Activated CD8-positive, alpha-beta memory T cell treated with anti-CD3 and anti-CD28 coated beads for 1 hour (primary cell): ENCODE measurements around the gene INPP5K.
"Not testable (repeated sequence)": the region's sequence is repeated elsewhere in the genome, so short reads cannot be mapped to it uniquely, and the experiment has no call there.

Source experiments
- DNase-seq, 2 donors: peaks; one replicate each; pipeline ENCODE4 v3.0.0-alpha.2; 2020; ENCODE audit warnings: low read depth in 1 of 2; ENCODE audit errors: extremely low read depth in 1 of 2

INPP5K gene

DNA sequence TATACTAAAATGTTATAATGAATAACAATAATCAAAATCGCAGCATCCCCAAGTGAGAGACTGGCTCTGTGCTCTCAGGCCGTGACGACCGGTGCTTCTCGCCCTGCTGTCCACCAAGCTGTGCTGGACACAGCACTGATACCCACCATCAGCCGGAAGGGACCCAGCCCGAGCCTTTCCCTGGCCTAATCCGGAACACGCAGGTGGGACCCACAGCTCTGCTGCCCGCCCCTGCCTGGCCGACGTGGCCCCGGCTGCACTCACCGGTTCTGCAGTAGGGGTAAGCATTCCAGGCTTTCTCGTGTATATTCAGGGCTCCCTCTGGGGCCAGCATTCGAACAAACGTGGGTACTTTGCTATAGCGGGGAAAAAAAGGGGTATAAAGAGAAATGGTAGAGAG lies 31.6 kb upstream of the INPP5K start:
- no peak for DNase-seq

DNA sequence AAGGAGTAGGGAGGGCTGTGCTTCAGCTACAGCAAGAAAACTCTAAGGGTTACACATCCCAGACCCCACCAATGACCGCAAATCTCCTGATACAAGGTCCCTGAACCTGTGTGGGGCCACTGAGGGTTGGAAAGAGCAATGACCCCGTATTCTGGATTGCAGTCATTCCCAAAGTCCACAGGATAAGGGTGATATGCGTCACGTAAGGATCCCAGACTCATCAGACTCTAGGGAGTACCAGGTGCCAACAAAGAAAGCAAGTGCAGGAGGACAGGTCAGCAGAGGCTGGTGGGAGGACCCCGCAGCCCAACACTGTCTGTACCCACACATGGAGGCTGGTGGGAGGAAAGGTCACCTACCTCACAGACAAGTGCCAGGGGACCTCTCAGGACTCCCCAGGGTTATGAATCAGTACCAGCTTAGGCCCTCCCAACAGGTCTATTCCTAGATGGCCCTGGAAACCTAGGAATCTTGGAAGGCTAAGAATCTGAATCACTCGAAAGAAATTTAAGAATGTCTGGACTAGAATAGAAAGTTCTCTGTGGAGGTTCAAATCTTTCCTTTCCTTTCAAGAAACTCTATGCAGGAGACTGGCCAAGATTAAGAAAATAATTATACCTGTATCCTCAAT lies 30.0 kb upstream of the INPP5K start:
- DNase-seq = no peak

DNA sequence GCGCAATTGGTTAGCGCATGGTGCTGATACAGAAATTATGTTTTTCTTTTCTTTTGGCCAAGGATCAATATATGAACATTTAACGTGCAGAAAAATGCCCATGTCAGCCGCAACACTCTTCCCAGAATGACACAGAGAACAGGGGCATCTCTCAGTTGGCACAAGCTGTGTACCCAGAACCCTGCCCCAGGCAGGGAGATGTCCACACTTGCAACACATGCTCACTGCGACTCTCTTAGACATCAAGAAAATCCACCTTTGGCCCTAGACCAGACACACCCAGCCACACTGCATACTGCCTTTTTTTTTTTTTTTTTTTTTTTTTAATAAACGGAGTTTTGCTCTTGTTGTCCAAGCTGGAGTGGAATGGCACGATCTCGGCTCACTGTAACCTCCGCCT lies 29.2 kb upstream of the INPP5K start:
- no peak for DNase-seq

GRCh38 chr17:1542316-1542715 lies 25.9 kb upstream of the INPP5K start:
- DNase-seq = no peak

GRCh38 chr17:1541367-1541904 lies 25.0 kb upstream of the INPP5K start:
- no peak for DNase-seq

DNA sequence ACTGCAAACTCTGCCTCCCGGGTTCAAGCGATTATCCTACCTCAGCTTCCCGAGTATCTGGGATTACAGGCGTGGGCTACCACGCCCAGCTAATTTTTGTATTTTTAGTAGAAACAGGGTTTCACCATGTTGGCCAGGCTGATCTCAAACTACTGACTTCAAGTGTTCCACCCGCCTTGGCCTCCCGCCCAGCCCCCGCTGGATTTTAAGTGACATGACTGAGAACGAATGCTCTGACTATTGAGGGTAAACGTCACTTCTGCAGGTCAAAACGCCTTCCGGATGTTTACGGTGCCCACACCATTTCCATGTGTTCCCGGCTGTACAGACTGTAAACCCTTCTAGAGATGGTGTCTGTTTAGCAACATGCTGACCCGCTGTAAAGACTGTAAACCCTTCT lies 23.4 kb upstream of the INPP5K start:
- DNase-seq = no peak

DNA sequence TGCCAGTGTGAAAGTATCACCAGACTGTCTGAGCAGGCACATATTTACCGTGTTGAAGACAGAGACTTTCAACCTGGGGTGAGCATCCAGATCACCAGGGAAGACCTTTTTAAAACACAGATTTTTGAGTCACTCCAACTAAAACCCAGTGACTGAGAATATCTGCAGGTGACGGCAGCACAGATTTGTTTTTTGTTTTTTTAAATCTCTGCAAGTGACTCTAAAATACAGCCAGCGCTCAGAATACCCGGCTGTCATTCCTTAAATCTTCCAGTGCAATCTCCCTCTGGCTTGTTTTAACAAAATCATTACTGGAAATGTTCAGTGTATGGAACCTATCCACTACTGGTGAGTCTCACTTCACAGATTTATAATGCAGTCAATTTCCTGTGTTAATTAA lies 19.3 kb upstream of the INPP5K start:
- no peak for DNase-seq

- no peak for DNase-seq
Measured at GRCh38 chr17:1533661-1534325, 17.4 kb upstream of the INPP5K start.

DNA sequence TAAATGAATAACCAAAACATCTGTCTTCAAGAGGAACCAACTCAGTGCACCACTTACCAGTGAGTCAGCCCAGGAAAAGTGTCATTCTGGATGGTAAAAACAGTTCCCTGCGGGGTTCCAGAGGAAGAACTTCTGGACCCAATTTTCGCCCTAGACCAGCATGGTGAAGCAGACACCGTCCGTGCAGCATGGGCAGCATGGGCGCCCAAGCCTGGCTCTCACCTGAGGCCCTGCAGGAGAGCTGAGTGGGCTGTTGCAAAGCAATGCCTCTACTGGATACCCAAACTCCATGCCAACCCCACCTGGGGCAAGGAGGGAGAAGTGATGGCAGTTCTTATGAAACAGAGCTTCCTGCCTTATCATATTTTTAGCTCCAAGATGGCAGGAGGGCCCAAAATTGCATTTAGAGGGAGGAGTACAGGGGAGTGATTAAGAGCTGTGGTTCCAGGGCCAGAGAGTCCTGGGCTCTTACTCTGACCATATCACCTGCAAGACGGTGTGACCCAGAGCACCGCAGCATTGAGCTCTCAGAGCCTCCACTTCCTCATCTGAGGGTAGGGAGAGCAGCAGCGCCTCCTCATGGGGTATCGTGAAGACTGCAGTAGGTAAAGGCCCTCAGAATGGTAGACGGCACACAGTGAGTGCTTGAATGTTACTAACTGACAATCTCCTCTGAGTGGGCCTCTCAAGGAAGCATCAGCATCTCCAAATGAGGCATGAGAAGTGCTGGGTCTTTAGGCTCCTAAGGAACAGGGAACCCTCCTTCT lies 16.6 kb upstream of the INPP5K start:
- DNase-seq = peak in 1 of 2 donors; percentile 14

- no peak for DNase-seq
Measured at GRCh38 chr17:1529863-1530262, 13.5 kb upstream of the INPP5K start.

DNA sequence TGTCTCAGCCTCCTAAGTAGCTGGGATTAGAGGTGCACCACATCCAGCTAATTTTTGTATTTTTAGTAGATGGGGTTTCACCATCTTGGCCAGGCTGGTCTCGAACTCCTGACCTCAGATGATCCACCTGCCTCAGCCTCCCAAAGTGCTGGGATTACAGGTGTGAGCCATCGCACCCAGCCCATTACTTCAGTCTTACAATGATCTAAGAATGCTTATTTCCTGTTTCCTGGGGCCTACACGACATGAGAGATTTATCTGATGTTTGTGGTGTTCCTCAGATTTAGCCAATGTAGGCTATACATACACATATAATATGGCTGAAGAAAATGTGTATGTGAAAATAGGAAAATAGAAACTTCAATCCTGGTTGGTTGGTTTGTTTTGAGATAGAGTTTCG lies 10.5 kb upstream of the INPP5K start:
- not testable (repeated sequence) for DNase-seq

DNA sequence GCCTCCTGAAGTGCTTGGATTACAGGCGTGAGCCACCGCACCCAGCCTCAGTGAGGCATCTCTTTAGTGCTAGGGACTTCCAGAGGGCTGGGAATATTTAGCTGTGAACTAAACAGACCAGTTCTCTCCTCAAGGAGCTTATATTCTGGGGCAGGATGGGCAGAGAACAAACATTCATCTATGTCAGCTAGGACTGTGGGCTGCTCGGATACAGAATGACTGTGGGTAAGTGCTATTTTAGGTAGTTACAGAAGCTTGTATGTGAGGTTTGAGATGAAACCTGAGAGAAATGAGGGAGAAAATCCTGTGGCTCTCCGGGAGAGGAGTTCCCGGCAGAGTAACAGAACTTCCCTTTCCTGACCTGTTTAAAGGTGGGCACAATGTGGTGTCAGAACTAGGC lies 6.2 kb upstream of the INPP5K start:
- no peak for DNase-seq

DNA sequence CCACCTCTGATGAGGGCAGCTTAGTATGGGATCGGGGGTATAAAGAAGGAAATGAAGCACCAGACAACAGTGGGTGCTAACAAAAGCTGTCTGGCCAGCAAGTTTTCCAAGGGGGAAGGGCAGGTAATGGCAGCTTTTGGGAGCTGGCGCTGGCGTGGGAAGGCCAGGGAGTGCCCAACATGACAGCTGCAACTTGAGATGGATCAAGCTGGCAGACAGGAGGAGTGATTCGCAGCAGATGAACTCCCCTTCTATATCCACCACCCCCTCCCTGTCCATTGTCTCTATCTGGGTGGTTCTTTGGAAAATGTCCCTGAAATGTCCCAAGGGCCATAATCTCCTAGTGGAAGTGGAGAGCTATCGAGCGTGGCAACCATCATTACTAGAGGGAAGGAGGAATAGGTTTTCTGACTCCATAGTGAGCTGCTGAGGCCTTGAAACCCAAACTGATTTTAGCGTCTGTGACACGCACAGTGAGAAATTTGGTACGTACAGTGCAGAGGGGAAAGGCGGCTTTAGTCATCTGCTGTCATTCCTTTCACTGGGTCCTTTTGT lies 4.8 kb upstream of the INPP5K start:
- no peak for DNase-seq

GRCh38 chr17:1519678-1520077 lies 3.3 kb upstream of the INPP5K start:
- DNase-seq = no peak

- DNase-seq = no peak
Measured at GRCh38 chr17:1518410-1518809, 2.0 kb upstream of the INPP5K start.

DNA sequence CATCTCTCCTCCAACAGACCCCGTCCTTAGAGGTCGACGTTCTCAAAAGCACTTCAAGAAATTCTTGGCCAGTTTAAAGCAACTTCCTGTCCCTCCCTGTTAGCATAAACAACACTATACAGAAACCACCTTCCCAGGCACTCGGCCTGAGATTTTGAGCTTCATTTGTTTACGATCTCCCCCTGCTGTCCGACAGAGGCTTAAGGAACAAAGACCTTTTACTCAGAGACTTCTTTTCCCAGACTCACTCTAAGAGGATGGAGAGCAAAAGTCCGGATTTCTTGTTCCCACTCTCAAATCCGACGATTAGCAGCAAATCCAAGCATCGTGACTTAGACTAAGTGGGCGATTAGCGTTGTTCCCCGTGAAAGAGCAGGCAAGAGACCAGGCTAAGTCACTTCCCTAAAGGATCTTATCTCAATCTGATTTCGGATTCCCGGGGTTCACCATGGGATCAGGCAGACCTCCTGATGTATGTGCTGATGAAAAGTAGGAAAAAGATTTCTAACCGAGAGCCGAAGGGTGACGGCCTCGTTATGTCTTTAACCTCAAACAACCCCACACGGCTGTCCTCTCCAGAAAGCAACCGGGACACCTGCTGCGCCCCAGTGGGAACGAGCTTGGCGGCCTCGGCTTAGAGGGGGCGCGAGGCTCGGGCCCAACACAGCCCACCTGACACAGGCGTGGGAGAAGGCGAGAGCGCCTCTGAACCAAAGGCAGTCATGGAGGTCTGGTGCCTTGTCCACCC lies 598 bp downstream of the INPP5K start:
- DNase-seq = peak in 1 of 2 donors; percentile 25

GRCh38 chr17:1512351-1512750 lies 4.1 kb downstream of the INPP5K start:
- DNase-seq = no peak

DNA sequence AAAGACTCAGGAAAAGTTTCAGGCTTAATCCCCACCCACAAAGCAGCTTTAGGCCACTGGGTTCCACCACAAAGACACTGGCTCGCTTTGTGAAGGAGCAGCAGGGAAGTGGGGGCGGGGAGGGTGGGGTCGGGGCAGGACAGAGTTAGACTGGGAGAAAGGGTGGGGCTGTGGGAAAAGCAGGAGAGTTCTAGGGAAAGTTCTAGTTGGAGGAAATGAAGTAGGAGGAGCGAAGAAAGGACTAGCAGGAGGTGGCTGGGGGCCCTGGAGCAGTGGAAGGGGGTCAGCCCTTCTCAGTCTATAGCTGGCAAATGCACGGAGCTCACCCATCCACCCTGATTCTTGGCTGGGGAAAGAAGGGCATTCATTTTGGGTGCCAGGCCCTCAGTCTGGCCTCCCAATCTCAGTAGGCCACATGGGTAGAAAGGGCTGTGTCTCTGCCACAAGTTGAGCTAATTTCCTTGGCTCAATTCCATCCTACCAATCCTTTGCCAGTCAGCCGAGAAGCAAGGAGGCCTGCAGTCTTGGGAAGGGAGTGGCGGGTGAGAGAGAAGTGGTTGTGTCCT lies 4.6 kb downstream of the INPP5K start:
- no peak for DNase-seq

- no peak for DNase-seq
Measured at GRCh38 chr17:1511290-1511689, 5.1 kb downstream of the INPP5K start.

GRCh38 chr17:1509290-1509881 lies 7.0 kb downstream of the INPP5K start:
- DNase-seq = no peak
